Measurements from ENCODE around the gene NANOS1. TPM values are rescaled to one million over a fixed set of nuclear protein-coding genes. Genes with fewer than 3 reads are reported as not detected.
A peak's percentile ranks its signal among the peaks of the same experiment; 100 is the strongest.

NANOS1 gene
- total and polyA plus RNA-seq, 9 of the 15 experiments (the other 6 are each of a cell fraction or from before 2014, with no cell fraction given): 0.14 to 1.6 (median 0.83) TPM; not detected in 1

DNA sequence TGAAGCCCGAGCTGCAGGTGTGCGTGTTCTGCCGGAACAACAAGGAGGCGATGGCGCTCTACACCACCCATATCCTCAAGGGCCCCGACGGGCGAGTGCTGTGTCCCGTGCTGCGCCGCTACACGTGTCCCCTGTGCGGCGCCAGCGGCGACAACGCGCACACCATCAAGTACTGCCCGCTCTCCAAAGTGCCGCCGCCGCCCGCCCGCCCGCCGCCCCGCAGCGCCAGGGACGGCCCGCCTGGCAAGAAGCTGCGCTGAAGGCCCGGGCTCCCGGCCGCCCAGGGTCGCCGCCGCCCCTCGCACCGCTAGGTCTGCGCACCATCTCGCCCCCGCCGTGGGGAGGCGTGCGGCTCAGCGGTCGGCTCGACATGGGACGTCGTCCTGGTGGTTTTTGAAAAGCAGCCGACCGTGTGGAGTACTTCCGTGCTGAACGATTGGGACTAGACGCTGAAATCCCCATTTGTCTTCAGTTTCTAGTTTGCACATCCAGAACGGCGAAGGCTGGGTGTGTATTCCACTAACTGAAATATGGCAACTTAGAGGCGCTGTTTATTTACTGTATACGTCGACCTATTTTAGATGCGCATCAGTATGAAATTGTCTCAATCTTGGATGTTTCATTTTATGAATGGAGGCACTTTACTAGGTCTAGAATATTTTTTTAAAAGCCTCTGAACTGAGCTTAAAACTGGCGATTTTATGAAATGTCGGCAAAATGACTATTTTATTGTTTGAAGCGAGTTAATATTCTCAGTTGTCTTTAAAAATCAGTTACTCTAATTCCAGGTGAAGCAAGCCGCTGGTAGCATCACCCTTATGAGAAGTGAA lies 1.1 kb downstream of the NANOS1 start (continued):
- TF ChIP-seq NCOA4 (IDR thresholded peaks at IDR 0.05; ENCODE audit: partially characterized antibody) (no peak), STAG1 (CRISPR knock-in tag; IDR thresholded peaks at IDR 0.05; ENCODE audit: borderline replicate concordance) (no peak), BRD9 (IDR thresholded peaks at IDR 0.05; ENCODE audit: low read depth, partially characterized antibody) (no peak), BHLHE40 (IDR thresholded peaks at IDR 0.05; ENCODE audit: low read length) (peak; percentile 83), GABPA (tag; conservative IDR thresholded peaks at IDR 0.05; ENCODE audit: low read depth) (no peak), MCM5 (IDR thresholded peaks at IDR 0.05; ENCODE audit: low read depth) (no peak), HMG20A (CRISPR knock-in tag; conservative IDR thresholded peaks at IDR 0.05) (no peak), HMGN3 (IDR thresholded peaks at IDR 0.05; ENCODE audit: borderline replicate concordance, extremely low read depth, insufficient read length, low read depth, low read length) (peak; percentile 35), SREBF2 (CRISPR knock-in tag; IDR thresholded peaks at IDR 0.05) (no peak), SMARCC2 (IDR thresholded peaks at IDR 0.05; ENCODE audit: low read depth) (no peak), FIP1L1 (IDR thresholded peaks at IDR 0.05; ENCODE audit: low read depth, low read length, poor library complexity, severe bottlenecking) (no peak), GABPB1 (CRISPR knock-in tag; IDR thresholded peaks at IDR 0.05) (no peak; the same call in 1 of the 2 replicates), ZSCAN32 (CRISPR knock-in tag; IDR thresholded peaks at IDR 0.05) (no peak), FOXJ2 (tag; IDR thresholded peaks at IDR 0.05) (no peak), EGR1 (conservative IDR thresholded peaks at IDR 0.05) (no peak; the same call in 1 of the 2 replicates), RAD51 (IDR thresholded peaks at IDR 0.05; ENCODE audit: borderline replicate concordance, low read depth) (no peak), MEF2D (tag; conservative IDR thresholded peaks at IDR 0.05; ENCODE audit: low read depth) (no peak), ZNF764 (CRISPR knock-in tag; IDR thresholded peaks at IDR 0.05; ENCODE audit: low read depth) (no peak), ZNF217 (CRISPR knock-in tag; IDR thresholded peaks at IDR 0.05) (no peak), FOS (IDR thresholded peaks at IDR 0.05; ENCODE audit: extremely low read depth, insufficient read length) (no peak), KDM4B (IDR thresholded peaks at IDR 0.05; ENCODE audit: borderline replicate concordance in 2 of 2, low read depth in 1 of 2) (no peak), TARDBP (IDR thresholded peaks at IDR 0.05) (no peak), KLF13 (tag; IDR thresholded peaks at IDR 0.05; ENCODE audit: borderline replicate concordance, low read depth) (no peak), ZC3H4 (CRISPR knock-in tag; IDR thresholded peaks at IDR 0.05; ENCODE audit: borderline replicate concordance) (no peak), HOXB6 (CRISPR knock-in tag; IDR thresholded peaks at IDR 0.05; ENCODE audit: borderline replicate concordance) (no peak)
- TF ChIP-seq, protein P1, sequence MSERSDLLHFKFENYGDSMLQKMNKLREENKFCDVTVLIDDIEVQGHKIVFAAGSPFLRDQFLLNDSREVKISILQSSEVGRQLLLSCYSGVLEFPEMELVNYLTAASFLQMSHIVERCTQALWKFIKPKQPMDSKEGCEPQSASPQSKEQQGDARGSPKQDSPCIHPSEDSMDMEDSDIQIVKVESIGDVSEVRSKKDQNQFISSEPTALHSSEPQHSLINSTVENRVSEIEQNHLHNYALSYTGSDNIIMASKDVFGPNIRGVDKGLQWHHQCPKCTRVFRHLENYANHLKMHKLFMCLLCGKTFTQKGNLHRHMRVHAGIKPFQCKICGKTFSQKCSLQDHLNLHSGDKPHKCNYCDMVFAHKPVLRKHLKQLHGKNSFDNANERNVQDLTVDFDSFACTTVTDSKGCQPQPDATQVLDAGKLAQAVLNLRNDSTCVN (CRISPR knock-in tag; IDR thresholded peaks at IDR 0.05): no peak
- TF ChIP-seq, protein P2, sequence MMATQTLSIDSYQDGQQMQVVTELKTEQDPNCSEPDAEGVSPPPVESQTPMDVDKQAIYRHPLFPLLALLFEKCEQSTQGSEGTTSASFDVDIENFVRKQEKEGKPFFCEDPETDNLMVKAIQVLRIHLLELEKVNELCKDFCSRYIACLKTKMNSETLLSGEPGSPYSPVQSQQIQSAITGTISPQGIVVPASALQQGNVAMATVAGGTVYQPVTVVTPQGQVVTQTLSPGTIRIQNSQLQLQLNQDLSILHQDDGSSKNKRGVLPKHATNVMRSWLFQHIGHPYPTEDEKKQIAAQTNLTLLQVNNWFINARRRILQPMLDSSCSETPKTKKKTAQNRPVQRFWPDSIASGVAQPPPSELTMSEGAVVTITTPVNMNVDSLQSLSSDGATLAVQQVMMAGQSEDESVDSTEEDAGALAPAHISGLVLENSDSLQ (IDR thresholded peaks at IDR 0.05): no peak
- TF ChIP-seq, protein P3, sequence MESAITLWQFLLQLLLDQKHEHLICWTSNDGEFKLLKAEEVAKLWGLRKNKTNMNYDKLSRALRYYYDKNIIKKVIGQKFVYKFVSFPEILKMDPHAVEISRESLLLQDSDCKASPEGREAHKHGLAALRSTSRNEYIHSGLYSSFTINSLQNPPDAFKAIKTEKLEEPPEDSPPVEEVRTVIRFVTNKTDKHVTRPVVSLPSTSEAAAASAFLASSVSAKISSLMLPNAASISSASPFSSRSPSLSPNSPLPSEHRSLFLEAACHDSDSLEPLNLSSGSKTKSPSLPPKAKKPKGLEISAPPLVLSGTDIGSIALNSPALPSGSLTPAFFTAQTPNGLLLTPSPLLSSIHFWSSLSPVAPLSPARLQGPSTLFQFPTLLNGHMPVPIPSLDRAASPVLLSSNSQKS (CRISPR knock-in tag; IDR thresholded peaks at IDR 0.05): no peak
